UCSD-AML1 (cell line): ENCODE data around the gene TPSG1.
"Not testable (repeated sequence)": the region's sequence is repeated elsewhere in the genome, so short reads cannot be mapped to it uniquely, and the experiment has no call there.

Source experiments
- DNase-seq: peaks from one replicate; lab custom pipeline; 2025; ENCODE audit not compliant: unreplicated experiment; lab: John Stamatoyannopoulos, UW

The TPSG1 gene

GRCh38 chr16:1216681-1217400, 8.2 kb downstream of the TPSG1 start:
- DNase-seq: no peak

GRCh38 chr16:1216296-1216619, 8.8 kb downstream of the TPSG1 start:
- peak; percentile 22 for DNase-seq

- no peak for DNase-seq
Measured at GRCh38 chr16:1215574-1216295, 9.3 kb downstream of the TPSG1 start.

- no peak for DNase-seq
Measured at GRCh38 chr16:1214719-1215118, 10.3 kb downstream of the TPSG1 start.

- no peak for DNase-seq
Measured at GRCh38 chr16:1213796-1214372, 11.2 kb downstream of the TPSG1 start.

- DNase-seq: no peak
Measured at GRCh38 chr16:1213231-1213630, 11.8 kb downstream of the TPSG1 start.

GRCh38 chr16:1212616-1213194, 12.4 kb downstream of the TPSG1 start:
- no peak for DNase-seq

- no peak for DNase-seq
Measured at GRCh38 chr16:1211451-1212268, 13.4 kb downstream of the TPSG1 start.

GRCh38 chr16:1210461-1210860, 14.6 kb downstream of the TPSG1 start:
- no peak for DNase-seq

GRCh38 chr16:1209081-1209480, 16.0 kb downstream of the TPSG1 start:
- DNase-seq: no peak

- DNase-seq: peak; percentile 60
Measured at GRCh38 chr16:1208239-1208830, 16.7 kb downstream of the TPSG1 start.

- DNase-seq: no peak
Measured at GRCh38 chr16:1206786-1207185, 18.3 kb downstream of the TPSG1 start.

GRCh38 chr16:1206326-1206725, 18.7 kb downstream of the TPSG1 start:
- DNase-seq: no peak

- DNase-seq: no peak
Measured at GRCh38 chr16:1204933-1205332, 20.1 kb downstream of the TPSG1 start.

- no peak for DNase-seq
Measured at GRCh38 chr16:1202274-1202673, 22.8 kb downstream of the TPSG1 start.

- DNase-seq: no peak
Measured at GRCh38 chr16:1201444-1201843, 23.6 kb downstream of the TPSG1 start.

GRCh38 chr16:1200014-1200627, 24.9 kb downstream of the TPSG1 start:
- DNase-seq: no peak

- DNase-seq: no peak
Measured at GRCh38 chr16:1199347-1200013, 25.6 kb downstream of the TPSG1 start.

- DNase-seq: not testable (repeated sequence)
Measured at GRCh38 chr16:1198671-1199346, 26.3 kb downstream of the TPSG1 start.
